HG02870 (cell line): ENCODE results near the gene MLPH.

ENCODE experiments used
- ATAC-seq: cut with Tn5 transposase; IDR thresholded peaks from one replicate; pipeline ENCODE4 v1.9.1; 2021; ENCODE audit warnings: mild to moderate bottlenecking, moderate library complexity; ENCODE audit not compliant: unreplicated experiment

The MLPH gene

GRCh38 chr2:237599465-237600110 is 112.5 kb downstream of the MLPH start:
- ATAC-seq, result no peak

- no peak for ATAC-seq
Observed at GRCh38 chr2:237600205-237600846, 113.3 kb downstream of the MLPH start.

GRCh38 chr2:237601453-237602116 is 114.5 kb downstream of the MLPH start:
- ATAC-seq, result no peak

- ATAC-seq, result no peak
Observed at GRCh38 chr2:237602409-237602808, 115.4 kb downstream of the MLPH start.

- no peak for ATAC-seq
Observed at GRCh38 chr2:237603049-237603717, 116.1 kb downstream of the MLPH start.

GRCh38 chr2:237603718-237604362 is 116.8 kb downstream of the MLPH start:
- ATAC-seq, result no peak

- no peak for ATAC-seq
Observed at GRCh38 chr2:237604391-237604790, 117.3 kb downstream of the MLPH start.
